K562 (cell line): ENCODE measurements around the gene XPNPEP3. TPM values are rescaled to one million over a fixed set of nuclear protein-coding genes. Genes with fewer than 3 reads are reported as not detected.

Experiments
- FOXP4 ChIP-seq: sonication (generic); formaldehyde crosslinking; IDR thresholded peaks from 2 replicates; pipeline ENCODE4 v1.8.0; 2022; ENCODE audit warnings: mild to moderate bottlenecking, missing genetic modification reagents, borderline replicate concordance
- GTF3C2 ChIP-seq: IDR thresholded peaks from 3 replicates; pipeline ENCODE4 v1.6.1; 2011; ENCODE audit warnings: borderline replicate concordance, mild to moderate bottlenecking, moderate library complexity; ENCODE audit not compliant: insufficient read length; ENCODE audit errors: extremely low read depth
- HDGF ChIP-seq: fragments of 450-650 bp; IDR thresholded peaks from 2 replicates; pipeline ENCODE4 v1.6.1; 2016
- KHSRP ChIP-seq: fragments of 450-650 bp; IDR thresholded peaks from 2 replicates; pipeline ENCODE4 v1.6.1; 2017
- MAX ChIP-seq: sonication (generic); formaldehyde crosslinking; IDR thresholded peaks from 2 replicates; pipeline ENCODE4 v1.9.0; 2022; ENCODE audit warnings: mild to moderate bottlenecking, missing genetic modification reagents
- PCBP2 ChIP-seq: fragments of 200-400 bp; formaldehyde crosslinking; IDR thresholded peaks from 2 replicates; pipeline ENCODE4 v1.6.1; 2018; ENCODE audit warnings: low read length, low read depth, mild to moderate bottlenecking, moderate library complexity; ENCODE audit not compliant: poor library complexity, severe bottlenecking
- PHB2 ChIP-seq: fragments of 450-650 bp; IDR thresholded peaks from 2 replicates; pipeline ENCODE4 v1.6.1; 2017; ENCODE audit warnings: low read depth
- PHF21A ChIP-seq: fragments of 450-650 bp; IDR thresholded peaks from 2 replicates; pipeline ENCODE4 v1.6.1; 2017; ENCODE audit warnings: low read depth, borderline replicate concordance
- RCOR1 ChIP-seq, 2 experiments: IDR thresholded peaks; 2 replicates each; pipeline ENCODE4 v1.6.1; 2012; ENCODE audit warnings: low read depth in 2 of 2, low read length in 2 of 2, borderline replicate concordance in 1 of 2, improper control_type of control experiment in 1 of 2
- RHOXF2B ChIP-seq: fragments of 250-450 bp; sonication (Bioruptor Pico); conservative IDR thresholded peaks from 2 replicates; pipeline ENCODE4 v1.5.1; 2021
- RREB1 ChIP-seq: fragments of 250-450 bp; sonication (Bioruptor Pico); IDR thresholded peaks from 2 replicates; pipeline ENCODE4 v1.4.0; 2020
- SLC30A9 ChIP-seq: fragments of 250-450 bp; sonication (Bioruptor Pico); IDR thresholded peaks from 2 replicates; pipeline ENCODE4 v1.8.0; 2022; ENCODE audit warnings: mild to moderate bottlenecking, moderate library complexity
- TCF15 ChIP-seq: fragments of 250-450 bp; sonication (Bioruptor Pico); IDR thresholded peaks from 2 replicates; pipeline ENCODE4 v1.8.0; 2022; ENCODE audit warnings: moderate library complexity, mild to moderate bottlenecking, inconsistent platforms
- THAP7 ChIP-seq: fragments of 250-450 bp; sonication (Bioruptor Pico); IDR thresholded peaks from 2 replicates; pipeline ENCODE4 v1.5.0; 2021
- ZNF146 ChIP-seq: IDR thresholded peaks from one replicate; pipeline ENCODE4 v1.6.1; 2018; ENCODE audit warnings: missing compliant biosample characterization; ENCODE audit not compliant: unreplicated experiment
- ZNF408 ChIP-seq: fragments of 250-450 bp; sonication (Bioruptor Pico); IDR thresholded peaks from 2 replicates; pipeline ENCODE4 v1.4.0; 2020; ENCODE audit warnings: low read depth, mild to moderate bottlenecking, moderate library complexity
- ZNF76 ChIP-seq: fragments of 250-450 bp; sonication (Bioruptor Pico); IDR thresholded peaks from 2 replicates; pipeline ENCODE4 v1.4.0; 2020; ENCODE audit warnings: mild to moderate bottlenecking, moderate library complexity, borderline replicate concordance
- polyA plus RNA-seq, 8 experiments: library from polyadenylated mRNA; depleted of rRNA in 4 of 8; stranded (reverse) in 5 of 8; unstranded in 3 of 8; fragments of >200 nt; fragmentation: Nextera tagmentation in 2 of 8; fragmentation: Illumina TruSeq in 1 of 8; extraction: Ambion mirVana in 2 of 8; extraction: Trizol in 1 of 8; gene quantifications; 2 replicates each; pipeline versions ENCODE4 v1.2.1 to v1.2.3, GENCODE V29; 2011 to 2014; ENCODE audit warnings: inconsistent platforms in 1 of 8, missing spikeins in 1 of 8
- total RNA-seq, 7 experiments: library from RNA; depleted of rRNA in 6 of 7; stranded (reverse); fragments of >200 nt in 6 of 7; fragmentation: Illumina TruSeq in 2 of 7; extraction: Trizol in 2 of 7; gene quantifications; 2 replicates each; pipeline versions ENCODE4 v1.2.1 to v1.2.3, GENCODE V29; 2011 to 2021; ENCODE audit warnings: low replicate concordance in 1 of 7

The XPNPEP3 gene
- total and polyA plus RNA-seq, 9 of the 15 experiments (the other 6 are each of a cell fraction or from before 2014, with no cell fraction given): 9.1 to 22.6 (median 15.6) TPM

- TF ChIP-seq THAP7 (CRISPR knock-in tag): peak; percentile 76; the same call in 1 of the 2 replicates
- TF ChIP-seq RCOR1 (IDR thresholded peaks at IDR 0.05; ENCODE audit: borderline replicate concordance in 1 of 2, low read depth in 2 of 2, low read length in 2 of 2): peak in 1 of 2 experiments; percentile 74; a peak in 2 of 4 replicates
- no peak for TF ChIP-seq PHF21A
- TF ChIP-seq TCF15 (CRISPR knock-in tag): peak; percentile 100
- TF ChIP-seq ZNF408 (CRISPR knock-in tag): no peak
- no peak for TF ChIP-seq ZNF146 (CRISPR knock-in tag)
- peak; percentile 97 for TF ChIP-seq RHOXF2B
- no peak for TF ChIP-seq PCBP2
- TF ChIP-seq FOXP4 (CRISPR knock-in tag): no peak
- peak; percentile 99 for TF ChIP-seq RREB1 (CRISPR knock-in tag)
- no peak for TF ChIP-seq MAX (CRISPR knock-in tag)
- TF ChIP-seq PHB2: peak; percentile 88
- peak; percentile 81 for TF ChIP-seq KHSRP
- peak; percentile 99 for TF ChIP-seq ZNF76 (CRISPR knock-in tag)
- TF ChIP-seq HDGF: no peak
- peak; percentile 94 for TF ChIP-seq SLC30A9 (CRISPR knock-in tag)
- no peak for TF ChIP-seq GTF3C2
Observed at GRCh38 chr22:40813912-40814315, 43.0 kb upstream of the XPNPEP3 start (continued).
